GM23338 (cell line): ENCODE measurements around the gene RGS2. TPM values are rescaled to one million over a fixed set of nuclear protein-coding genes. Genes with fewer than 3 reads are reported as not detected.

Experiments
- CREB1 ChIP-seq: fragments of 250-450 bp; sonication (Bioruptor Pico); IDR thresholded peaks from 2 replicates; pipeline ENCODE4 v1.5.0; 2020; ENCODE audit warnings: low read depth, mild to moderate bottlenecking, moderate library complexity
- CTCF ChIP-seq, 2 experiments: fragments of 200-600 bp in 1 of 2; sonication (generic) in 1 of 2; conservative IDR thresholded peaks; 2 replicates each; pipeline versions ENCODE4 v1.5.1 to v1.6.1; 2016 to 2017; ENCODE audit warnings: antibody characterized with exemption in 2 of 2, low read depth in 2 of 2, mild to moderate bottlenecking in 2 of 2, moderate library complexity in 1 of 2
- EZH2 ChIP-seq: fragments of 200-600 bp; sonication (generic); IDR thresholded peaks from one replicate; pipeline ENCODE4 v1.8.0; 2017; ENCODE audit warnings: antibody characterized with exemption, mild to moderate bottlenecking, low read depth; ENCODE audit not compliant: unreplicated experiment
- EZH2phosphoT487 ChIP-seq: fragments of 200-600 bp; sonication (generic); IDR thresholded peaks from one replicate; pipeline ENCODE4 v1.8.1; 2018; ENCODE audit warnings: antibody characterized with exemption; ENCODE audit not compliant: unreplicated experiment
- JUNB ChIP-seq: IDR thresholded peaks from one replicate; pipeline ENCODE4 v1.6.1; 2016; ENCODE audit warnings: antibody characterized with exemption; ENCODE audit not compliant: unreplicated experiment
- NANOG ChIP-seq: IDR thresholded peaks from 2 replicates; pipeline ENCODE4 v1.6.1; 2016; ENCODE audit warnings: antibody characterized with exemption, borderline replicate concordance
- STAT1 ChIP-seq: IDR thresholded peaks from one replicate; pipeline ENCODE4 v1.6.1; 2016; ENCODE audit warnings: antibody characterized with exemption; ENCODE audit not compliant: unreplicated experiment
- ZNF462 ChIP-seq: fragments of 250-450 bp; sonication (Bioruptor Pico); IDR thresholded peaks from 2 replicates; pipeline ENCODE4 v1.5.0; 2020; ENCODE audit warnings: mild to moderate bottlenecking, moderate library complexity
- polyA plus RNA-seq: library from polyadenylated mRNA; unstranded; fragments of >200 nt; fragmentation: Nextera tagmentation; extraction: Ambion mirVana; gene quantifications from 2 replicates; pipeline ENCODE4 v1.2.1, GENCODE V29; 2016
- total RNA-seq: library from RNA; depleted of rRNA; stranded (reverse); fragments of >200 nt; shearing (Covaris generic); gene quantifications from 2 replicates; pipeline ENCODE4 v1.2.3, GENCODE V29; 2014
- TF ChIP-seq, protein P1 (sequence below): IDR thresholded peaks from one replicate; pipeline ENCODE4 v1.6.1; 2018; ENCODE audit warnings: antibody characterized with exemption; ENCODE audit not compliant: unreplicated experiment

Gene RGS2
- total and polyA plus RNA-seq, 2 experiments from 2014 or later = 13.8 to 24.8 TPM

- TF ChIP-seq ZNF462 (CRISPR knock-in tag) (no peak), CTCF (conservative IDR thresholded peaks at IDR 0.05; ENCODE audit: low read depth in 2 of 2) (no peak), JUNB (no peak), CREB1 (CRISPR knock-in tag) (no peak), EZH2 (no peak), EZH2phosphoT487 (no peak), NANOG (no peak), STAT1 (no peak)
- TF ChIP-seq, protein P1, sequence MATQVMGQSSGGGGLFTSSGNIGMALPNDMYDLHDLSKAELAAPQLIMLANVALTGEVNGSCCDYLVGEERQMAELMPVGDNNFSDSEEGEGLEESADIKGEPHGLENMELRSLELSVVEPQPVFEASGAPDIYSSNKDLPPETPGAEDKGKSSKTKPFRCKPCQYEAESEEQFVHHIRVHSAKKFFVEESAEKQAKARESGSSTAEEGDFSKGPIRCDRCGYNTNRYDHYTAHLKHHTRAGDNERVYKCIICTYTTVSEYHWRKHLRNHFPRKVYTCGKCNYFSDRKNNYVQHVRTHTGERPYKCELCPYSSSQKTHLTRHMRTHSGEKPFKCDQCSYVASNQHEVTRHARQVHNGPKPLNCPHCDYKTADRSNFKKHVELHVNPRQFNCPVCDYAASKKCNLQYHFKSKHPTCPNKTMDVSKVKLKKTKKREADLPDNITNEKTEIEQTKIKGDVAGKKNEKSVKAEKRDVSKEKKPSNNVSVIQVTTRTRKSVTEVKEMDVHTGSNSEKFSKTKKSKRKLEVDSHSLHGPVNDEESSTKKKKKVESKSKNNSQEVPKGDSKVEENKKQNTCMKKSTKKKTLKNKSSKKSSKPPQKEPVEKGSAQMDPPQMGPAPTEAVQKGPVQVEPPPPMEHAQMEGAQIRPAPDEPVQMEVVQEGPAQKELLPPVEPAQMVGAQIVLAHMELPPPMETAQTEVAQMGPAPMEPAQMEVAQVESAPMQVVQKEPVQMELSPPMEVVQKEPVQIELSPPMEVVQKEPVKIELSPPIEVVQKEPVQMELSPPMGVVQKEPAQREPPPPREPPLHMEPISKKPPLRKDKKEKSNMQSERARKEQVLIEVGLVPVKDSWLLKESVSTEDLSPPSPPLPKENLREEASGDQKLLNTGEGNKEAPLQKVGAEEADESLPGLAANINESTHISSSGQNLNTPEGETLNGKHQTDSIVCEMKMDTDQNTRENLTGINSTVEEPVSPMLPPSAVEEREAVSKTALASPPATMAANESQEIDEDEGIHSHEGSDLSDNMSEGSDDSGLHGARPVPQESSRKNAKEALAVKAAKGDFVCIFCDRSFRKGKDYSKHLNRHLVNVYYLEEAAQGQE = no peak
These were observed 14.1 kb upstream of the RGS2 start (continued) for GRCh38 chr1:192794768-192795035.
